Activated T-cell treated with anti-CD3 and anti-CD28 coated beads, Interleukin-2, amount 50 U/mL, for 24 hours (primary cell): ENCODE measurements around the gene UBL5.

Experiments
- DNase-seq: peaks from one replicate; pipeline ENCODE4 v3.0.0-alpha.2; 2020
- H3K27ac Mint-ChIP-seq: 2 replicates; pipeline ENCODE4 v1.8.0; 2020; ENCODE audit warnings: mild to moderate bottlenecking, mixed read lengths
- H3K27me3 Mint-ChIP-seq: 2 replicates; pipeline ENCODE4 v1.8.0; 2020; ENCODE audit warnings: mixed read lengths
- H3K36me3 Mint-ChIP-seq: 2 replicates; pipeline ENCODE4 v1.8.0; 2020; ENCODE audit warnings: low read depth, mixed read lengths
- H3K4me1 Mint-ChIP-seq: 2 replicates; pipeline ENCODE4 v1.8.0; 2020; ENCODE audit warnings: low read depth, mixed read lengths
- H3K4me3 Mint-ChIP-seq: 2 replicates; pipeline ENCODE4 v1.8.0; 2020; ENCODE audit warnings: mild to moderate bottlenecking, moderate library complexity, mixed read lengths
- H3K9me3 Mint-ChIP-seq: 2 replicates; pipeline ENCODE4 v1.8.0; 2020; ENCODE audit warnings: mixed read lengths

The UBL5 gene

DNA sequence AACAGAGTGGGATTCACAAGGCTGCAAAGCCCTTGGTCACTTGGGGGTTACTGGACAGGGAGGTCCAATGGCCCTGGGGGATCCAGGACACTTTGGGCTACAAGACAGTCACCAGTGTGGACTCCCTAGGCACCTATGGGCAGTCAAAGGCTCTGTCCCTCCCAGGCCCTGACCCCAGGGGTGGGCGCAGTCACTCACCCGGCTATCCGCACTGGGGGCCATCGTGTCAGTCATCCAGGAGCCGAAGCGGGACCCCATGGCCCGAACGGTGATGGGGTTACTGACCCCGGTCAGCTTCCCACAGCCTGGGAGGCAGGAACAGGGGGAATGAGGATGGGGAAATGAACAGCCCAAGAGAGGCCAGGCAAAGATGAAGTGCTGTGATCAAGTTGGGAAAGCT, 28.9 kb downstream of the UBL5 start:
- peaks cover 14% of the 10 kb centered on the region for H3K36me3 Mint-ChIP-seq
- H3K4me3 Mint-ChIP-seq: no peak overlapping the region
- H3K4me1 Mint-ChIP-seq: peaks cover 70% of the 10 kb centered on the region
- no peaks in the 10 kb centered on the region for H3K9me3 Mint-ChIP-seq
- no peak for DNase-seq
- peak overlapping the region; percentile 83 for H3K27ac Mint-ChIP-seq
- H3K27me3 Mint-ChIP-seq: no peaks in the 10 kb centered on the region

DNA sequence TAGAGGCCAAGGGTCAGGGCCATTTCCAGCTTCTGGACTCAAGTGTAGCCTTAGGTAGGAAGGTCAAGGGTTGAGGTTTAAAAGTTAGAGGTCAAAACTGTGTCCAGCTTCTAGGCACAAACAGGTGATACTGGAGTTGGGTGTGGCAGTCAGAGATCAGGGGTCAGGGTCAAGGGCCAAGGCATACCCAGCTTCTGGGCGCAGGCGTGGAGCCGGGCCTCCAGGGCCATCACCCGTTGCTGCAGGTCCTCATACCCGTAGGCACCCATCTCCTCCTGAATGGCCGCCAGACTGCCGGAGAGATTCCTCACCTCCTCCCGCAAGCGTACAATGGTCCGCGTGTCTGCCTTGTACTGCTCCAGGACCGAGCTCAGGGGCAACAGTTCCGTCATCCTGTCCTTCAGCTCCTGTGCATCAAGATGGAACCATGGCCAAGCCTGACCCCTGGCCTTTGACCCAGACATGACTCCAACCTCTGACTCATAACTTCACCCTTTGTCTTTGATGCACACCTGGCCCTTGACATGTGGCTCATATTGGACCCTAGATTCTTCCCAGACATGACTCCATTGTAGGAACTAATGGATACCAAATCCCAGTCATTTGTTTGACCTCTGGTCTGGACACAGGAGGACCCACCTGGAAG, 29.5 kb downstream of the UBL5 start:
- Mint-ChIP-seq H3K27me3 (no peaks in the 10 kb centered on the region), H3K27ac (peak overlapping the region; percentile 84), H3K36me3 (peaks cover 12% of the 10 kb centered on the region), H3K9me3 (no peaks in the 10 kb centered on the region), H3K4me1 (peaks cover 76% of the 10 kb centered on the region), H3K4me3 (peak overlapping the region; percentile 47)
- no peak for DNase-seq

DNA sequence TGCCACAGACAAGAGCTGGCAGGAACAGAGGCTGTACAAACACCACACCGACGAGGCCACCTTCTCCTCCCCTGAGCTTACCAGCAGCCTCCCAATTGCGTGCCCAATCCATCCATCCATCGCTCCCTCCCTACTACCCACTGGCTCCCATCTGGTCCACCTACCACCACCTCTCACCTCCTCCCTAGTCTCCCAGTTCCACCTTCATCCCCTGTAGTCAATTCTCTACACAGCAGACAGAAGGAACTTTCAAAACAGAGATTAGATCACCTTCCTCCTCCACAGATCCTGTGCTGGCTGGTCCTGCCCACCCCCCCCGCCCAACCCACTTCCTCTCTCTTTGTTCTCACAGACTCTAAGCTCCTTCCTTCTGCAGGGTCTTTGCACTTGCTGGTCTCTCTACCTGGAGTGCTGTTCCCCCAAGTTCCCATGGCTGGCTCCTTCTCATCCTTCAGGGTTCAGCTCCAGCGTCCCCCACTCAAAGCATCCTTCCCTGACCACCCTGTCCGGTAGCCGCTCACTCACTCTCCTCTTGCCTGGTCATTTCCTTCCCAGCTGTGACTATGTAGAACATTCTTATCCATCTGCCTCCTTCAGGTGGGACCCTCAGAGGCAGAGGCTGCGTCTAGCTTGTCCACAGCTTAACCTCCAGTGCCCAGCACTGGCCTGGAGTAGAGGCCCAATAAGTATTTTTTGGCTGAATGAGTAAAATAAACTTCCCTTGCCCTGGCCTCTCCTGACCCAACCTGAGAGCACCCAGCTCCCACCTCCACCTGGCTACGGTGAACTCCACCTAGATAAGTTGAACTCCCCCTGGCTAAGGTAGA, 30.4 kb downstream of the UBL5 start:
- no peaks in the 10 kb centered on the region for H3K27me3 Mint-ChIP-seq
- peak; percentile 45 for DNase-seq
- peak overlapping the region; percentile 47 for H3K4me3 Mint-ChIP-seq
- no peaks in the 10 kb centered on the region for H3K9me3 Mint-ChIP-seq
- H3K36me3 Mint-ChIP-seq: peaks cover 12% of the 10 kb centered on the region
- H3K27ac Mint-ChIP-seq: peak overlapping the region; percentile 84
- peaks cover 78% of the 10 kb centered on the region for H3K4me1 Mint-ChIP-seq

DNA sequence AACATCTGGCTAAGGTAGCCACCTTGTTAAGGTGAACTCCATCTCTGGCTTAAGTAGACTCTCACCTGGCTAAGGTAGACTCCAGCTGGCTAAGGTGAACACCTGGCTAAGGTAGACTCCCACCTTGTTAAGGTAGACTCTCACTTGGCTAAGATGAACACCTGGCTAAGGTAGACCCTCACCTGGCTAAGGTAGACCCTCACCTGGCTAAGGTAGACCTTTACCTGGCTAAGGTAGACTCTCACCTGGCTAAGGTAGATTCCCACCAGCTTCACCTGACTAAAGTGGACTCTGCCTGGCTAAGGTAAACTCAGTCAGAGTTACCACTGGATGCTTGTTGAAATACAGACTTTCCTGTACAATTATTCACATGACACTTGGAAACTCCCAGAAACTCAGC, 31.0 kb downstream of the UBL5 start:
- DNase-seq: no peak
- H3K36me3 Mint-ChIP-seq: peaks cover 9% of the 10 kb centered on the region
- no peaks in the 10 kb centered on the region for H3K27me3 Mint-ChIP-seq
- no peak overlapping the region for H3K4me3 Mint-ChIP-seq
- peak overlapping the region; percentile 84 for H3K27ac Mint-ChIP-seq
- H3K9me3 Mint-ChIP-seq: no peaks in the 10 kb centered on the region
- peaks cover 80% of the 10 kb centered on the region for H3K4me1 Mint-ChIP-seq

DNA sequence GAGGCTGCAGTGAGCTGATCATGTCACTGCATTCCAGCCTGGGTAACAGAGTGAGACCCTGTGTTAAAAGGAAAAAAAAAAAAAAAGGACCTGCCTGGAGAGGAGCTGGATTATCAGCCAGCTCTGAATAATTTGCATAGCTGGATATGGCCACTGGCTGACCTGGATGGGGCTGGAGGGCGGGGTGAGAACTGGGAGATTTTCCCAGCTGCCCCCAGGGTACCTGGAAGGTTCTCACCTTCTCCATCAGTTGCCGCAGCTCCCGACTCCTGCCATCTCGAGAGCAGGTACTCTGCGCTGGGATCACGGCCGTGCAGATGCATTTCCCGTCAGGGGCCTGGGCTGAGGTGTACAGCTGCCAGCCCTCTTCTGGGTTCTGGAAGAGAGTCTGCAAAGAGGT, 32.7 kb downstream of the UBL5 start:
- H3K4me1 Mint-ChIP-seq: peaks cover 83% of the 10 kb centered on the region
- H3K4me3 Mint-ChIP-seq: no peak overlapping the region
- no peaks in the 10 kb centered on the region for H3K9me3 Mint-ChIP-seq
- H3K27ac Mint-ChIP-seq: no peak overlapping the region
- H3K36me3 Mint-ChIP-seq: peaks cover 2% of the 10 kb centered on the region
- no peak for DNase-seq
- H3K27me3 Mint-ChIP-seq: no peaks in the 10 kb centered on the region

DNA sequence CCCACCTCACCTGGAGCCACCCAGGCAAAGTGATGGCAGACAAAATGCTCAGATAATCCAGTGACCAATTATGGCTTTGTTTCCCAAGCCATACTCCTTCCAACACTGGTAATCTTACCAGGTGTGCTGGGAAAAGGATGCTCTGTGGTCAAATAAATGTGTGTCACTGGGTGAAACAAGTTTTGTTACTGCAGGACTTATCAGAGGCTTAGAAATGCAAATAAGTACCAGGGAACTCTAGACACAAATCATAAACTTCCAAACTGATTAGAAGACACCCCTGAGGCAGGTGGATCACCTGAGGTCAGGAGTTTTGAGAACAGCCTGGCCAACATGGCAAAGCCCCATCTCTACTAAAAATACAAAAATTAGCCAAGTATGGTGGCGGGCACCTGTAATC, 33.8 kb downstream of the UBL5 start:
- H3K9me3 Mint-ChIP-seq: no peaks in the 10 kb centered on the region
- DNase-seq: no peak
- H3K4me3 Mint-ChIP-seq: no peak overlapping the region
- H3K36me3 Mint-ChIP-seq: peaks cover 2% of the 10 kb centered on the region
- H3K27ac Mint-ChIP-seq: no peak overlapping the region
- H3K27me3 Mint-ChIP-seq: no peaks in the 10 kb centered on the region
- peaks cover 84% of the 10 kb centered on the region for H3K4me1 Mint-ChIP-seq

- no peaks in the 10 kb centered on the region for H3K27me3 Mint-ChIP-seq
- peak overlapping the region; percentile 70 for H3K27ac Mint-ChIP-seq
- no peaks in the 10 kb centered on the region for H3K9me3 Mint-ChIP-seq
- H3K4me1 Mint-ChIP-seq: peaks cover 75% of the 10 kb centered on the region
- no peak for DNase-seq
- peak overlapping the region; percentile 20 for H3K4me3 Mint-ChIP-seq
- no peaks in the 10 kb centered on the region for H3K36me3 Mint-ChIP-seq
Measured at GRCh38 chr19:9862938-9863337, 35.2 kb downstream of the UBL5 start.

- Mint-ChIP-seq H3K4me3 (peak overlapping the region; percentile 20), H3K4me1 (peaks cover 66% of the 10 kb centered on the region), H3K9me3 (no peaks in the 10 kb centered on the region), H3K27me3 (no peaks in the 10 kb centered on the region), H3K27ac (peak overlapping the region; percentile 57), H3K36me3 (no peaks in the 10 kb centered on the region)
- no peak for DNase-seq
Measured at GRCh38 chr19:9863759-9864158, 36.0 kb downstream of the UBL5 start.

GRCh38 chr19:9865732-9866501, 38.2 kb downstream of the UBL5 start:
- Mint-ChIP-seq H3K4me3 (no peak overlapping the region), H3K36me3 (no peaks in the 10 kb centered on the region), H3K4me1 (peaks cover 48% of the 10 kb centered on the region), H3K27me3 (no peaks in the 10 kb centered on the region), H3K9me3 (no peaks in the 10 kb centered on the region), H3K27ac (peak overlapping the region; percentile 37)
- DNase-seq: no peak

DNA sequence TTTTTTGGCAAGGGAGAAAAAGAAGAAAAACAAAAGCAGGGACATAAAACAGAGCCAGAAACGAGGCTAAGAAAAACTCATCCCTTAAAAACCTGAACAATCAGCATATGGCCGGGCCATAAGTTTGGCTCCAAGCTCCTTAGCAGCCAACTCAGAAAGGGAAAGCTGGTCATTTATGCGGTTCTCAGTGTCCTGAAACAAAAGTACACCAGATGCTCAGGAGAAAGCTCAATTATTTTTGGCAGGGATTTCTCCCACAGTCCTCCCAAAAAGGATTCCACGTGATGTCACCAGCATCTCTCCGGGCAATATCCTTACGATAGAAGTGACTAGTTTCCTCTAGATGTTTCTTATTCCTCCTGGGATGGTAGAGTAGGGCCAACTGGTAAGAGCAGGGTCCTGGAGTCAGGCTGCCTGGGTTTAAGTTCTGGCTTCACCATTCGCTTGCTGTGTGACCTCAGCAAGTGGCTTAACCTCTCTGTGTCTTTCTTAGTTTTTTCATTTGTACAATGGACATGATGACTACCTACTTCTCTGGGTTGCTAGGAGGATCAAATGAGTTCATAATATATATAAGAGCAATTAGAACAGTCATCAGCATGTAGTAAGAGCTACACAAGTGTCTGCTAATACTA, 41.4 kb downstream of the UBL5 start:
- no peak overlapping the region for H3K27ac Mint-ChIP-seq
- H3K36me3 Mint-ChIP-seq: no peaks in the 10 kb centered on the region
- H3K4me1 Mint-ChIP-seq: peaks cover 19% of the 10 kb centered on the region
- H3K4me3 Mint-ChIP-seq: no peak overlapping the region
- no peak for DNase-seq
- no peaks in the 10 kb centered on the region for H3K9me3 Mint-ChIP-seq
- H3K27me3 Mint-ChIP-seq: no peaks in the 10 kb centered on the region

DNA sequence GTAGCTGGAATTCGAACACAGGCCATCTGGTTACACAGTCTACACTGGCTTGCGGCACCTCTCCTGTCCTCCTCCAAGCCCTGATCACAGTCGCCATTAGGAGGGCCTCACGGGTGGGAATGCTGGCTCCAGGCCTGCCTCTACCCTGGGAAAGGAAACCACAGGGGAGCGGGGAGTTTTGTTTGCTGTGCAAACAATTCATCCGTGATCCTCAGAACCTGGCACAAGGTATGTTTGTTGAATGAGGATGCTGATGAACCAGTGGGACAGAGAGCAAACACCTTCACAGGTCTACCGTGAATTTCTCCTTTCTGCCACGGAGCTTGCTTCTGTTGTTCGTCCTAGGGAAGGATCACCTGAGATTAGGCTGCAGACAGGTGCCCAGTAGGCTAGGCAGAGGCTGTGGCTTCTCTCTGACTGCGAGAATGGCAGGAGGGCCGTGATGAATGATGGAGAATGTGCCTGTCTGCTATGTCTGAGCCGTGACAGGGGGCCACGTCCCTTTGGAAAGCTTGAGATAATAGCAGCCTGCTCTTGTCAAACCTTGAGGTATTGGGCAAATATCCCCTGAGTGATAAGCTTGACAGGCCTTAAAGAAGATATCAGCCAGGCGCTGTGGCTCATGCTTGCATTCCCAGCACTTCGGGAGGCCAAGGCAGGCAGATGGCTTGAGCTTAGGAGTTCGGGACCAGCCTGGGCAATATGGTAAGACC, 44.1 kb downstream of the UBL5 start:
- Mint-ChIP-seq H3K27ac (no peak overlapping the region), H3K36me3 (no peaks in the 10 kb centered on the region), H3K4me1 (peaks cover 2% of the 10 kb centered on the region), H3K9me3 (no peaks in the 10 kb centered on the region), H3K4me3 (no peak overlapping the region), H3K27me3 (no peaks in the 10 kb centered on the region)
- no peak for DNase-seq

DNA sequence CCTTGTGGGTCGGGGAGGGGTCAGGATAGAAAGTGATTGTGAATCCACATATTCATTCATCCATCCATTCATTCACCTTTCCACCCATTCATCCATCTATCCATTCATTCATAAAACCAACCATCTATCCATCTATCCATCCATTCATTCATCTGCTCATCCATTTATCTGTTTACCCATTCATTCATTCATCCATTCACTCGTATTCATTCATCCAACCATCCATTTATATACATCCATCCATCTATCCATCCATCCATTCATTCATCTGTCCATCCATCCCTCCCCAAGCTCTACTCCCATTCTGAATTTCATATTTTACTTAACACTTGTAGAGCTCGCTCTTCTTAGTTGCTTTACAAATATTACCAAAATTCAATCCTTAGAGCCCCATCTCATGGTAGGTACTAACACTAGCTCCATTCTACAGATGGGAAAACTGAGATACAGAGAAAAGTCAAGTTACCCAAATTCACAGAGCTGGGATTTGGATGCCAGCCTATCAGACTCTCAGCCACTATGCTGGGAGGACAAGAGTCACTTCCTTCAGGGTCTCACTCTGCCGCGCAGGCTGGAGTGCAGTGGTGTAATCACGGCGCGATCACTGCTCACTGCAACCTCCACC, 45.0 kb downstream of the UBL5 start:
- no peak overlapping the region for H3K27ac Mint-ChIP-seq
- H3K4me1 Mint-ChIP-seq: no peaks in the 10 kb centered on the region

DNA sequence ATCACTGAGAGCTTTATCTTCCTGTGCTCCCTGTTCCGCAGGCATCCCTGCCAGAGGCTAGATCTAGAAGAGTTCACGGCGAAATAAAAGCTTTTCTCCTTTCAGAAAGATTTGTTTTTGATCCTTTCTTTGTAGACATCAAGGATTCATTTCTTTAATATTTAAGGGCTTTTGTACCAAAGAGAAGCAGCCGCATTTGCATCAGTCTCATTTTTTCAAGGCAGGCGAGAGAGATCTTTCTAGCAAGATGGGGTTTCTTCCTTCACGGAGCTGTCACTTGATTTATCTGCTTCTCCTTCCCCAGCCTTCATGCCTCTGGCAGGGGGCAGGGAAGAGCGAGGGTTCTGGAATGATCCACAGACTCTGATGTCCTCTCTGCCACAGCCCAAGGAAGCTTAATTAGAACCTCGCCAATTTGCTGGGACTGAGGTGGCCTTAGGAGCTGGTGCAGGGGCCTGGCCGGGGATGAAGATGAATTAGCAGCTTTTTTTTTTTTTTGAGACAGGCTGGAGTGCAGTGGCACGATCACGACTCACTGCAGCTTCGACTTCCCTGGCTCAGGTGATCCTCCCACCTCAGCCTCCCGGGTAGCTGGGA, 47.4 kb downstream of the UBL5 start:
- no peak overlapping the region for H3K4me3 Mint-ChIP-seq
- no peak for DNase-seq
- H3K27ac Mint-ChIP-seq: no peak overlapping the region
- no peaks in the 10 kb centered on the region for H3K9me3 Mint-ChIP-seq
- no peaks in the 10 kb centered on the region for H3K27me3 Mint-ChIP-seq
- H3K36me3 Mint-ChIP-seq: no peaks in the 10 kb centered on the region
- no peaks in the 10 kb centered on the region for H3K4me1 Mint-ChIP-seq

More for the DNA sequence above, 45.0 kb downstream of the UBL5 start:
- Mint-ChIP-seq H3K27me3 (no peaks in the 10 kb centered on the region), H3K4me3 (no peak overlapping the region), H3K36me3 (no peaks in the 10 kb centered on the region), H3K9me3 (no peaks in the 10 kb centered on the region)
- DNase-seq: no peak
